Ishikawa (cell line): ENCODE results near the gene DLGAP4.

ENCODE experiments used
- CEBPB ChIP-seq: IDR thresholded peaks from 2 replicates; pipeline ENCODE4 v1.6.1; 2012
- CREB1 ChIP-seq: IDR thresholded peaks from 2 replicates; pipeline ENCODE4 v1.6.1; 2012; ENCODE audit warnings: low read depth
- EGR1 ChIP-seq: IDR thresholded peaks from 2 replicates; pipeline ENCODE4 v1.6.1; 2012
- EP300 ChIP-seq: IDR thresholded peaks from 2 replicates; pipeline ENCODE4 v1.6.1; 2012; ENCODE audit warnings: borderline replicate concordance
- FOXM1 ChIP-seq: IDR thresholded peaks from 2 replicates; pipeline ENCODE4 v1.6.1; 2012; ENCODE audit warnings: low read depth, borderline replicate concordance
- MAX ChIP-seq: IDR thresholded peaks from 2 replicates; pipeline ENCODE4 v1.6.1; 2012
- NFIC ChIP-seq: IDR thresholded peaks from 2 replicates; pipeline ENCODE4 v1.6.1; 2012
- REST ChIP-seq: IDR thresholded peaks from 2 replicates; pipeline ENCODE4 v1.6.1; 2012; ENCODE audit warnings: low read depth, mild to moderate bottlenecking
- TAF1 ChIP-seq: IDR thresholded peaks from 2 replicates; pipeline ENCODE4 v1.6.1; 2012; ENCODE audit warnings: low read depth, mild to moderate bottlenecking
- YY1 ChIP-seq: IDR thresholded peaks from 2 replicates; pipeline ENCODE4 v1.6.1; 2012; ENCODE audit warnings: low read depth
- TF ChIP-seq, protein P1 (sequence below): IDR thresholded peaks from 2 replicates; pipeline ENCODE4 v1.6.1; 2012

DNA sequence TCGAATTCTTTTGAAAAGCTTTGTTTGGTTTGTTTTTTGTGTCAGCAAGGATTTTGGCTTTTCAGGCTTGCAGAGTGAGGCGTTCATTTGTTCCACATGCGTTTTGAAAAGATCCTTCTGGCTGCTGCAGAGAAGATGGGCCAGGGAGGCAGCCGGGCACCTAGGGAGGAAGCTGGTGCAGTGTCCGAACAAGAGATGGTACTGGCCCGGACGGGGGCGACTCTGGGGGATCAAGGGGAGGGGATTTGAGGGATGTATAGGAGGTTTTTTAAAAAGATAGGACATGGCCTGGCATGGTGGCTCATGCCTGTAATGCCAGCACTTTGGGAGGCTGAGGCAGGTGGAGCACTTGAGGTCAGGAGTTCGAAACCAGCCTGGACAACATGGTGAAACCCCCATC lies 55.3 kb downstream of the DLGAP4 start:
- TF ChIP-seq CREB1 (no peak), YY1 (no peak), NFIC (no peak), FOXM1 (no peak), TAF1 (no peak), EGR1 (no peak), EP300 (no peak), REST (no peak), MAX (no peak), CEBPB (no peak)
- TF ChIP-seq, protein P1, sequence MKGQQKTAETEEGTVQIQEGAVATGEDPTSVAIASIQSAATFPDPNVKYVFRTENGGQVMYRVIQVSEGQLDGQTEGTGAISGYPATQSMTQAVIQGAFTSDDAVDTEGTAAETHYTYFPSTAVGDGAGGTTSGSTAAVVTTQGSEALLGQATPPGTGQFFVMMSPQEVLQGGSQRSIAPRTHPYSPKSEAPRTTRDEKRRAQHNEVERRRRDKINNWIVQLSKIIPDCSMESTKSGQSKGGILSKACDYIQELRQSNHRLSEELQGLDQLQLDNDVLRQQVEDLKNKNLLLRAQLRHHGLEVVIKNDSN: no peak
